Stimulated activated CD4-positive, alpha-beta T cell treated with anti-CD3 and anti-CD28 coated beads, Interleukin-2, amount 100 ng/mL, for 48 hours (primary cell): ENCODE data around the gene MYT1.

Experiments
- DNase-seq, 2 donors: peaks; one replicate each; pipeline ENCODE4 v3.0.0-alpha.2; 2020

Gene MYT1

GRCh38 chr20:64236137-64237088, 72.2 kb downstream of the MYT1 start:
- no peak for DNase-seq

- no peak for DNase-seq
These were observed 73.1 kb downstream of the MYT1 start for GRCh38 chr20:64237316-64237715.

GRCh38 chr20:64238115-64238825, 74.0 kb downstream of the MYT1 start:
- no peak for DNase-seq

- DNase-seq = no peak
These were observed 74.7 kb downstream of the MYT1 start for GRCh38 chr20:64238851-64239387.

GRCh38 chr20:64239449-64240242, 75.4 kb downstream of the MYT1 start:
- DNase-seq = no peak

- DNase-seq = no peak
These were observed 76.2 kb downstream of the MYT1 start for GRCh38 chr20:64240243-64241015.

- DNase-seq = no peak
These were observed 76.8 kb downstream of the MYT1 start for GRCh38 chr20:64241061-64241460.

- no peak for DNase-seq
These were observed 77.9 kb downstream of the MYT1 start for GRCh38 chr20:64242003-64242796.

GRCh38 chr20:64242797-64243475, 78.7 kb downstream of the MYT1 start:
- DNase-seq = no peak

GRCh38 chr20:64244281-64244805, 80.1 kb downstream of the MYT1 start:
- DNase-seq = no peak

GRCh38 chr20:64244870-64245603, 80.8 kb downstream of the MYT1 start:
- no peak for DNase-seq

- no peak for DNase-seq
These were observed 81.7 kb downstream of the MYT1 start for GRCh38 chr20:64245746-64246595.

GRCh38 chr20:64246616-64247306, 82.5 kb downstream of the MYT1 start:
- DNase-seq = no peak

GRCh38 chr20:64247307-64247618, 83.0 kb downstream of the MYT1 start:
- no peak for DNase-seq

GRCh38 chr20:64247970-64248841, 84.0 kb downstream of the MYT1 start:
- DNase-seq = no peak

GRCh38 chr20:64250027-64250426, 85.8 kb downstream of the MYT1 start:
- DNase-seq = no peak

GRCh38 chr20:64253000-64253383, 88.7 kb downstream of the MYT1 start:
- DNase-seq = no peak
